BJ (cell line): Measurements from ENCODE around the gene SYNJ2. TPM values are rescaled to one million over a fixed set of nuclear protein-coding genes. Genes with fewer than 3 reads are reported as not detected.

Source experiments
- CTCF ChIA-PET: fragments of 350-600 bp; formaldehyde crosslinking; extraction: SDS; loops from one replicate; lab custom pipeline; 2021; ENCODE audit warnings: antibody characterized with exemption, inconsistent platforms; lab: Yijun Ruan, JAX
- POLR2A ChIA-PET: fragments of 300-600 bp; sonication (Branson Sonifier 250); formaldehyde crosslinking; extraction: SDS; loops from one replicate; lab custom pipeline; 2021; ENCODE audit warnings: antibody characterized with exemption; lab: Charles Lee
- DNase-seq: peaks from one replicate; pipeline ENCODE4 v3.0.0-alpha.2; 2011; ENCODE audit warnings: low read depth
- H3K27me3 ChIP-seq: 2 replicates; pipeline ENCODE4 v1.6.0; 2011; ENCODE audit warnings: low read length; ENCODE audit not compliant: control insufficient read depth, insufficient read depth
- H3K36me3 ChIP-seq: 2 replicates; pipeline ENCODE4 v1.5.1; 2011; ENCODE audit warnings: low read length; ENCODE audit not compliant: control insufficient read depth, insufficient read depth
- H3K4me3 ChIP-seq: 2 replicates; pipeline ENCODE4 v1.5.1; 2011; ENCODE audit warnings: low read depth, mild to moderate bottlenecking, control low read depth, low read length
- CTCF ChIP-seq: IDR thresholded peaks from 2 replicates; pipeline ENCODE4 v1.5.1; 2011; ENCODE audit warnings: low read depth, mild to moderate bottlenecking, control low read depth, inconsistent platforms, low read length, moderate library complexity; ENCODE audit not compliant: insufficient read depth
- polyA plus RNA-seq: library from polyadenylated mRNA; depleted of rRNA; stranded (reverse); fragments of >200 nt; gene quantifications from 2 replicates; pipeline ENCODE4 v1.2.3, GENCODE V29; 2011

The SYNJ2 gene
- polyA plus RNA-seq, 1 experiment = 29.9 TPM

DNA sequence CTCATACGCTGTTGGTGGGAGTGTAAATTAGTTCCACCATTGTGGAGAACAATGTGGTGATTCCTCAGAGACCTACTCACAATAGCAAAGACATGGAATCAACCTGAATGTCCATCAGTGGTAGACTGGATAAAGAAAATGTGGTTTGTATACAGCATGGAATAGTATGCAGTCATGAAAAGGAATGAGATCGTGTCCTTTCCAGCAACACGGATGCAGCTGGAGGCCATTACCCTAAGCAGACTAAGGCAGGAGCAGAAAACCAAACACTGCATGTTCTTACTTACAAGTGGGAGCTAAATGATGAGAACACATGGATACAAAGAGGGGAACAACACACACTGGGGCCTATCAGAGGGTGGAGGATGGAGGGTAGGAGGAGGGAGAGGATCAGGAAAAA is 54.6 kb downstream of the SYNJ2 start:
- Histone ChIP-seq H3K27me3 (no peaks in the 10 kb centered on the region), H3K4me3 (no peak overlapping the region), H3K36me3 (peaks cover 22% of the 10 kb centered on the region)
- POLR2A ChIA-PET = no interaction called here
- no peak for DNase-seq
- CTCF ChIA-PET = no interaction called here
- TF ChIP-seq CTCF = no peak

- TF ChIP-seq CTCF = no peak
- peaks cover 22% of the 10 kb centered on the region for H3K36me3 ChIP-seq
- no peak overlapping the region for H3K4me3 ChIP-seq
- POLR2A ChIA-PET = no interaction called here
- DNase-seq = no peak
- CTCF ChIA-PET = no interaction called here
- H3K27me3 ChIP-seq = no peaks in the 10 kb centered on the region
These were observed 55.4 kb downstream of the SYNJ2 start for GRCh38 chr6:158037021-158037420.

GRCh38 chr6:158037771-158038170 is 56.1 kb downstream of the SYNJ2 start:
- CTCF ChIA-PET = no interaction called here
- no peak for DNase-seq
- TF ChIP-seq CTCF = no peak
- H3K27me3 ChIP-seq = no peaks in the 10 kb centered on the region
- POLR2A ChIA-PET = no interaction called here
- peaks cover 22% of the 10 kb centered on the region for H3K36me3 ChIP-seq
- H3K4me3 ChIP-seq = no peak overlapping the region

DNA sequence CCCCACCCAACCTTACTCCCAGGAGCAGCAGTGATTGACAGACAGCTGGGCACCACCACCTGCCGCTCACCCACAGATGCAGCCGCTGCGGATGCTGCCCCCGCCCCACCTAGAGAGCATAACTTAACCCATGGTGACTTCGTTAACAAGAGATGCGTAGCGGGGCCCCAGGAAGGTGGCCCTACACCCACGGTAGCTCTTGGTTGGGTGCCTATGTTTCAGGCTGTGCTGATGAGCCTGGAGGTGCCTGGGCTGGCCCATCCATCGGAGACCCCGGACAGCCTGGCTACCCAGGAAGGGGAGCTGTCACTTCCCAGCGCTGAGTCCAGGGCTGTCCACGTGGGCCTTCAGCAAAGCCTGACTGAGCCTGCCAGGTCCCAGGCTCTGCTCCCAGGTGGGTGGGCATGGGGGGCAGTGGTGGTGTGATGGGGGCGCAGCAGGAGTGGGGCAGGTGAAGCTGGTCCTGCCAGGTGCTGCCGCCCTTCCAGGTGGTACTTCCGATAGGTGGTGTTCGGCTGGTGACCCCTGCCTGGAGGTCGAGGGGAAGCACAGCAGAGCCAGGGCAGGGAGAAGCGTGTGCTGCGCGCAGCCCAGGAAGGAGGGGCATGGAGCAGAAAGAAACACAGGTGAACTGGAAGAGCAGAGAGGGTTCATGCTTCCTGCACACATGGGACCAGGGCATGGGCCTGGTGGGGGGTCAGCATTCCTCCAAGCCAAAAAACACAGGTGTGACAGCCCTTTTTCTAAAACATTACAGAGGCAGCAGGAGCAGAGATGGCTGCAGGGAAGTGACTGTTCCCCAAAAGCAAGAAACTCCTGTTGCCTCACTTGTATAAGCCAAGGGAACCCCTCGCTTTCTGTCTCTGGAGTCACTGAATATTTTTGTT is 56.9 kb downstream of the SYNJ2 start:
- H3K27me3 ChIP-seq = no peaks in the 10 kb centered on the region
- no peak for DNase-seq
- no peak overlapping the region for H3K4me3 ChIP-seq
- TF ChIP-seq CTCF = no peak
- ChIA-PET POLR2A (no interaction called here), CTCF (no interaction called here)
- H3K36me3 ChIP-seq = peaks cover 19% of the 10 kb centered on the region

GRCh38 chr6:158039178-158039557 is 57.5 kb downstream of the SYNJ2 start:
- Histone ChIP-seq H3K36me3 (peaks cover 22% of the 10 kb centered on the region), H3K4me3 (no peak overlapping the region), H3K27me3 (no peaks in the 10 kb centered on the region)
- TF ChIP-seq CTCF = no peak
- ChIA-PET POLR2A (no interaction called here), CTCF (no interaction called here)
- no peak for DNase-seq
